Measurements from ENCODE around the gene LPP. TPM values are rescaled to one million over a fixed set of nuclear protein-coding genes. Genes with fewer than 3 reads are reported as not detected.

Gene LPP
- total RNA-seq, 4 donors from 2014 or later: 141 to 248 (median 185) TPM

GRCh38 chr3:188294823-188295487 lies 141.0 kb downstream of the LPP start:
- no peak for TF ChIP-seq CTCF (IDR thresholded peaks at IDR 0.05; ENCODE audit: low read depth)

- no peak for TF ChIP-seq CTCF (IDR thresholded peaks at IDR 0.05; ENCODE audit: low read depth)
Observed at GRCh38 chr3:188295876-188296275, 141.9 kb downstream of the LPP start.

GRCh38 chr3:188296761-188297612 lies 143.0 kb downstream of the LPP start:
- TF ChIP-seq CTCF (IDR thresholded peaks at IDR 0.05; ENCODE audit: low read depth): no peak

- no peak for TF ChIP-seq CTCF (IDR thresholded peaks at IDR 0.05; ENCODE audit: low read depth)
Observed at GRCh38 chr3:188298585-188298984, 144.6 kb downstream of the LPP start.

- TF ChIP-seq CTCF (IDR thresholded peaks at IDR 0.05; ENCODE audit: low read depth): no peak
Observed at GRCh38 chr3:188299068-188299467, 145.1 kb downstream of the LPP start.

- no peak for TF ChIP-seq CTCF (IDR thresholded peaks at IDR 0.05; ENCODE audit: low read depth)
Observed at GRCh38 chr3:188299708-188300107, 145.8 kb downstream of the LPP start.

GRCh38 chr3:188301147-188301546 lies 147.2 kb downstream of the LPP start:
- TF ChIP-seq CTCF (IDR thresholded peaks at IDR 0.05; ENCODE audit: low read depth): no peak
